Jurkat, Clone E6-1 (cell line): ENCODE results near the gene TM9SF4.
"Not testable (repeated sequence)": the region's sequence is repeated elsewhere in the genome, so short reads cannot be mapped to it uniquely, and the experiment has no call there.

Experiments used
- DNase-seq: peaks from one replicate; pipeline ENCODE4 v3.0.0-alpha.2; 2011; ENCODE audit warnings: low read depth, low spot score
- H3K4me3 ChIP-seq: 2 replicates; pipeline ENCODE4 v1.5.1; 2011; ENCODE audit warnings: mild to moderate bottlenecking, low read length, control low read depth, moderate library complexity

Gene TM9SF4

GRCh38 chr20:32087070-32087469, 22.4 kb upstream of the TM9SF4 start:
- peak overlapping the region; percentile 28; the same call in 1 of the 2 replicates for H3K4me3 ChIP-seq
- DNase-seq = no peak

GRCh38 chr20:32088759-32089158, 20.8 kb upstream of the TM9SF4 start:
- no peak overlapping the region for H3K4me3 ChIP-seq
- no peak for DNase-seq

- no peak overlapping the region for H3K4me3 ChIP-seq
- no peak for DNase-seq
Measured at GRCh38 chr20:32089637-32090362, 19.7 kb upstream of the TM9SF4 start.

GRCh38 chr20:32091888-32092346, 17.6 kb upstream of the TM9SF4 start:
- no peak overlapping the region for H3K4me3 ChIP-seq
- peak; percentile 84 for DNase-seq

DNA sequence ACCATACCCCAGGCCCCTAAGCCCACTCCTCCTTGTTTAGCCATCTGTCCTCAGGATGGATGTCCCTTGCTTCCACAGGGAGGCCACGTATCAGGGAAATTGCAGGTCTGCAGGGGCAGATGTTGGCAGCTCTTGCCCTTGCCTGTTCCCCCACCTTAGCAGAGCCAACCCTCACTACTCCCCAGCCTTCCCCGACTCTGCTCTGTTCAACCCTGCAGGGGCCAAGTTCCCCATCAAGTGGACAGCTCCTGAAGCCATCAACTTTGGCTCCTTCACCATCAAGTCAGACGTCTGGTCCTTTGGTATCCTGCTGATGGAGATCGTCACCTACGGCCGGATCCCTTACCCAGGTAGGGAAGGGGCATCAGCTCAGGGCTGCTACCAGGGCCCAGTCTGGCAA, 10.7 kb upstream of the TM9SF4 start:
- DNase-seq = no peak
- no peak overlapping the region for H3K4me3 ChIP-seq

- no peak for DNase-seq
- H3K4me3 ChIP-seq = peak overlapping the region; percentile 97
Measured at GRCh38 chr20:32108814-32109391, 611 bp upstream of the TM9SF4 start.

DNA sequence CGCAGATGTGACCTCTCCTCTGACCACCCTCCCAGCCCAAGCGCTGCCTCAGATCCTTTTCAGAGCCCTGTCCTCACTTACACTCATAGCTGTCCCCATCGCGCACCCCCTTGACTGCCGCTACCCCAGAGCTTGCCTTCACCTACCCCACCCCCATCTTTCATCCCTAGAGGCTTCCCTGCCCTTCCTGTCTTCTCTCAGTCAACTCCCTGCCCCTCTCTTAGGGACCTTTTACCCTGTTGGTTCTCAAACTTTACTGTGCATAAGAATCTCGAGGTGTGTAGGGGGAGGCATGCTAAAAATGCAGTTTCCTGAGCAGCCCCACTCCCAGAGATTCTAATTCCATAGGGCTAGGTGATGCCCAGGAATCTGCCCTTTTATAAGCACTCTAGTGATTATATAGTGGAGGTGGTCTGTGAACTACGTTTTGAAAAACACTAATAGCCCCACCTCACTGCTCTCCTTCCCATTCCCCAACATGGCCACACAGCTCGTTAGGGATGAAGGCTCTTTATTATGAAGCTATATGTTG, 725 bp downstream of the TM9SF4 start:
- DNase-seq = no peak
- peak overlapping the region; percentile 97 for H3K4me3 ChIP-seq

- peak overlapping the region; percentile 97 for H3K4me3 ChIP-seq
Measured at GRCh38 chr20:32110727-32111126, 1.2 kb downstream of the TM9SF4 start.

DNA sequence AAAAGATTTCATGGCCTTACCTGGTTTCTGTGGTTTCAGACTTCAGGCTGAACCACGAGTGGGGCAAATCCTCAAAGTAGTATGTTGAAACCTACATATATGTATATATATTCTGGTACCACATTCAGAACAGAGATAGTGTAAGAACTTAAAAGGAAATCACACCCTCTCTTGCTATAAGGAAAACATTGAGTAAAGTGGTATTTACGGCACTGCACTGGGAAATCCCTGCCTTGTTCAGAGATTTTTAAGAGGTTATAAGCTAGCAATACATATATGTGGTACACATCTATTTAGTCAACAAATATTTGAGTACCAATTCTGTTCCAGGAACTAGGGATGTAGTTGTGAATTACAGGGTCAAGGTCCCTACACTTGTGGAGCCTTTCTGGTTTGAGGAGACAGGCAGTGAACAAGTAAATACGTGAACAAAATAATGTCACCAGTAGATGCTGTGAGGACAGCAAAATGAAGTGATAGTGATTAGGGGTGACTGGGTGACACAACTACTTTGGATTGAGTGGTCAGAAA, 1.7 kb downstream of the TM9SF4 start:
- no peak overlapping the region for H3K4me3 ChIP-seq
- DNase-seq = no peak

More at GRCh38 chr20:32110727-32111126, 1.2 kb downstream of the TM9SF4 start:
- no peak for DNase-seq

DNA sequence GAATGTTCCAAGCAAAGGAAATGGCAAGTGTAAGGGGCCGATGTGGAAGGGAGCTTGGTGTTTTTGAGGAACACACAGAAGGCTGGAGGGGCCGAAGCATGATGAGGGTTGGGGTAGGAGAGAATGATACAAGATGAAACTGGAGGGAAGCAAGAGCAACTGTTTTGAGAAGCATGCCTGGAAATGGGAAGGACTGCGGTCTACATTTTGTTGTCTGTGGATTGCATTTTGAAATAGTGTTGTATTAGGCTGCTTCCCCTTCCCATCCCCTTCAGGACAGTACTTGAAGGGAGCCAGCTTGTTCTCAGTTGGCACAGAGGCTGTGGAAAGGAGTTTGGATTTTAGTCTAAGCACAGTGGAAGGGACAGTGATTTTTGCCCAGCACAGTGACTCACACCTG, 2.2 kb downstream of the TM9SF4 start:
- no peak overlapping the region for H3K4me3 ChIP-seq
- DNase-seq = no peak

DNA sequence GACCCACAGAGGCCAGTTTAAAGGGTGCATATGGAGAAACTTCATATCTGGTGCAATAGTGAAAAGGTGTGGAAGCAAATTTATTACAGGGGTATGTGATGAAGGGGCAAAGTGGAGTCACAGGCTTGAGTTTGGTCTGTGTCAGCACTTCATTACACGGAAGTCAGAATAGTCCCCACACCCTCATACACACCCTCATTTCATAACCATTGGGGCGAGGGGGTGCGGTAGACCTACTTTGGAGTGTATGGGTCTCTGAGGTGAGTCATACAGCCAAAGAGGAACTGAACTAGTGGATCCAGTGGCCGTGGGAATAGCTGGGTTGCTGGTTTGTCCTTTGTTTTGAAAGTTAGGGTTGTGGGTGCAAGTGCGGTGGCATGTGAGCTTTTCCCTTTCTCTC, 3.3 kb downstream of the TM9SF4 start:
- DNase-seq = no peak
- H3K4me3 ChIP-seq = no peak overlapping the region

DNA sequence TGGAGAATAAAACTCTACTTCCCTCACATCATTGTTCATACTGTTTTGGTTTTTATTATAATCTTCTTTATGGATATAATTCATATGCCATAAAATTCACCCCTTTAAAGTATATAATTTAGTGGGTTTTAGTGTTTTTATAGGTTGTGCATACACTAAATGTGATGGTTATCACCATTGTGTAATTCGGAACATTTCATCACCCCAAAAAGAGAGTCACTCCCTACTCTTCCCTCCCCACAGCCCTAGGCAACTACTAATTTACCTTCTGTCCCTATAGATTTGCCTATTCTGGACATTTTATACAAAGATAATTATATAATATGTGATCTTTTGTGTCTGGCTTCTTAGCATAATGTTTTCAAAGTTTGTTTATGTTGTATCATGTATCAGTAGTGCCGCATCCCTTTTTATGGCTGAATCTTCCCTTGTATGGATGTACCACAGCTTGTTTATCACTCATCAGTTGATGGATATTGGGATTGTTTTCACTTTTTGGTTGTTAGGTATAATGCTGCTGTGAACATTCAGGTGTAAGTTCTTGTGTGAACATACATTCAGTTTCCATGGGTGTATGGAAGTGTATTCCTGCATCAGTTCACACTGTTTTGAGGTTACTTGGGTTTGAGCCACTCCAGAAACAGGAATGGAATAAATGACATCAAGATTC, 4.2 kb downstream of the TM9SF4 start:
- DNase-seq = no peak
- H3K4me3 ChIP-seq = no peak overlapping the region

DNA sequence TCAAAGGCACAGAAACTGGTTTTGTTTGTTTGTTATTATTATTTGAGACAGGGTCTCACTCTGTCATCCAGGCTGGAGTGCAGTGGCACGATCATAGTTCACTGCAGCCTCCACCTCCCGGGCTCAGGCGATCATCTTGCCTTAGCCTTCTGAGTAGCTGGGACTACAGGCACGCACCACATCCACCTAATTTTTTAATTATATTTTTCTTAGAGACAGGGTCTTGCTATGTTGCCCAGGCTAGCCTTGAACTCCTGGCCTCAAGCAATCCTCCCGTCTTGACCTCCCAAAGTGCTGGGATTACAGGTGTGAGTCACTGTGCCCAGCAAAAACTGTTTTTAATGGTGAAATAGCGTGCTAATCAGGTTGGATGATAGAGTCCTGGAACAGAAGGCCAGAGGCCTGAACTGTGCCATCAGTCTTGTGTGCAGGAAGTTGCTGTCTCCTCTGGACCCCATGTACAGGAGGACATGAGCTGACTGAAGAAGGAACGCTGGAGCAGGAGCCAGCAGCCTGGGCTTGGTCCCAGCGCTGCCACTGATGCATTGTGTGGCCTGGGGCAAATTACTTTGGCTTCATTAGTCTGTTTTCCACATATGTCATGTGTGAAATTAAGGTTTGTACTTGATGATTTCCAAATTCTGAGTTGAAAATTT, 4.9 kb downstream of the TM9SF4 start:
- DNase-seq = no peak
- H3K4me3 ChIP-seq = no peak overlapping the region

- H3K4me3 ChIP-seq = no peak overlapping the region
- DNase-seq = no peak
Measured at GRCh38 chr20:32115211-32115767, 5.8 kb downstream of the TM9SF4 start.

DNA sequence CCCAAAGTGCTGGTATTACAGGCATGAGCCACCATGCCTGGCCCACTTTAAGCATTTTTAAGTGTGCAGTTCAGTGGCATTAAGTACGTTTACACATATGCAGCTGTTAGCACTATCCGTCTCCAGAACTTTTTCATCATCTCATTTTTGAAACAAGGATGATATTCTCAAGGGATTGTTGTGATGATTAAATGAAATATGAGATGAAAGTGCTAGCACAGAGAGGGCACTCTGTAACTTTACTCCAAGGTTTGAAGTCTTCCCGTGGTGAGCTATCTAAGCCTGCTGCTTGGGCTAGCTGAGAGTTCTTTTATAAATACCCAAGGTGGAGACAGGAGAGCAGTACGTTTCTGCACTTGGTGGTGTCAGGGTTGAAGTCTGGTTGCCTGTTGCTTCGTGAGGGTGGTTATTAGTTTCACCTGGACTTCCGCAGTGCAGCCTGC, 6.6 kb downstream of the TM9SF4 start:
- DNase-seq = no peak
- no peak overlapping the region for H3K4me3 ChIP-seq

DNA sequence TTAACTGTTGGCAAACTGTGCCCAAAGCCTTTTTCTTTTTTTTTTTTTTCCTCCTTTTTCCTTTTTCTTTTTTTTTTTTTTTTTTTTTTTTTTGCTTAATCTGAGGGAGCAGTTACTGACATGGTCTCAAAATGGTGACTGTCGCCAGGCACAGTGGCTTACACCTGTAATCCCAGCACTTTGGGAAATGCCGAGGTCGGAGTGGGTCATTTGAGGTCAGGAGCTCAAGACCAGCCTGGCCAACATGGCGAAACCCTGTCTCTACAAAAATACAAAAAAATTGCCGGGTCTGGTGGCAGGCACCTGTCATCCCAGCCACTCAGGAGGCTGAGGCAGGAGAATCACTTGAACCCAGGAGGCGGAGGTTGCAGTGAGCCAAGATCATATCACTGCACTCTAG, 7.3 kb downstream of the TM9SF4 start:
- H3K4me3 ChIP-seq, DNase-seq: not testable (repeated sequence)

DNA sequence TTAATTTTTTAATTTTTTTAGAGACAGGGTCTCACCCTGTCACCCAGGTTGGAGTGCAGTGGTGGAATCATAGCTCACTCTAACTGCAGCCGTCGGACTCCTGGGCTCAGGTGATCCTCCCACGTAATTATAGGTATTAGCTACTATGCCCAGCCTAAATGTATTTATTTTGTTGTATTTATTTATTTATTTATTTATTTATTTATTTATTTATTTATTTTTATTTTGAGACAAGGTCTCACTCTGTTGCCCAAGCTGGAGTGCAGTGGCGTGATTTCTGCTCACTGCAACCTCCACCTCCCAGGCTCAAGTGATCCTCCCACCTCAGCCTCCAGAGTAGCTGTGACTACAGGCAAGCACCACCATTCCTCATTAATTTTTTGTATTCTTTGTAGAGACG, 8.9 kb downstream of the TM9SF4 start:
- H3K4me3 ChIP-seq, DNase-seq: not testable (repeated sequence)

DNA sequence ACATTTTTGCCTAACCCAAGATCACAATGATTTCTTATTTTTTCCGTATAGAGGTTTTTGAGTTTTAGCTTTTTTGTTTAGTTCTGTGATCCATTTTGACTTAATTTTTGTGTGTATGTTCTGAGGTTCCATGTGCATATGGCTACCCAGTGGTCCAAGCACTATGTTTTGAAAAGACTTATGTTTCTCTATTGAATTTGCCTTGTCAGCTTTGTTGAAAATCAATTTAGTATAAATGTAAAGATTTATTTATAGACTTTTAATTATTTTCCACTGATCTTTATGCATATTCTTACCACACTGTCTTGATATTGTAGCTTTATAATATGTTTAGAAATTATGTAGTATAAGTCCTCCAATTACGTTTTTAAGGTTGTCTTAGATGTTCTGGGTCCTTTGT, 10.2 kb downstream of the TM9SF4 start:
- no peak overlapping the region for H3K4me3 ChIP-seq
- no peak for DNase-seq

- H3K4me3 ChIP-seq, DNase-seq: not testable (repeated sequence)
Measured at GRCh38 chr20:32121908-32122307, 12.4 kb downstream of the TM9SF4 start.
